AG10803 (cell line): ENCODE results near the gene NLGN3.

Experiments
- DNase-seq: peaks from one replicate; pipeline ENCODE4 v3.0.0; 2010; ENCODE audit warnings: low read depth
- H3K4me3 ChIP-seq: 2 replicates; pipeline ENCODE4 v1.5.1; 2011; ENCODE audit warnings: mild to moderate bottlenecking, low read length, control low read depth
- TF ChIP-seq, protein P1 (sequence below): conservative IDR thresholded peaks from 2 replicates; pipeline ENCODE4 v1.5.1; 2011; ENCODE audit warnings: mild to moderate bottlenecking, low read length, control low read depth, inconsistent platforms

Gene NLGN3

DNA sequence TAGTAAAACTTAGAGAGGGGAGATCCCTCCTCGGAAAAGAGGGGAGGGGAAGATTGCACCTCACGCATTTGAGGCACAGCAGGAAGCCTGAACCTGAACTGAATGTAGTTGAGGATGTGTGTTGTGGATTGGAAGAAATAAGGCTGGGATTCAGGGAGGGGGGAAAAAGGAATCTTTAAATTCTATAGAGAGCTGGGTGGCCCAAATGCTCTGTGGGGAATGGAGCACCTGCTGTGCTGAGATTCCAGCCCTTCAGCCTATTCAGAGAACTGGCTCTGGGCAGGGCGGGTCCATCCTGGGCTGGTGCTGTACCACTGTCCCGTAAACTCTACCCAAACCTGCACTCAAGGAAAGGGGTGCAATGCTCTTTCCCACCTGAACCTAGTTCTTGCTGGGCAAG, 44.9 kb upstream of the NLGN3 start:
- DNase-seq = no peak
- no peak overlapping the region for H3K4me3 ChIP-seq
- TF ChIP-seq, protein P1, sequence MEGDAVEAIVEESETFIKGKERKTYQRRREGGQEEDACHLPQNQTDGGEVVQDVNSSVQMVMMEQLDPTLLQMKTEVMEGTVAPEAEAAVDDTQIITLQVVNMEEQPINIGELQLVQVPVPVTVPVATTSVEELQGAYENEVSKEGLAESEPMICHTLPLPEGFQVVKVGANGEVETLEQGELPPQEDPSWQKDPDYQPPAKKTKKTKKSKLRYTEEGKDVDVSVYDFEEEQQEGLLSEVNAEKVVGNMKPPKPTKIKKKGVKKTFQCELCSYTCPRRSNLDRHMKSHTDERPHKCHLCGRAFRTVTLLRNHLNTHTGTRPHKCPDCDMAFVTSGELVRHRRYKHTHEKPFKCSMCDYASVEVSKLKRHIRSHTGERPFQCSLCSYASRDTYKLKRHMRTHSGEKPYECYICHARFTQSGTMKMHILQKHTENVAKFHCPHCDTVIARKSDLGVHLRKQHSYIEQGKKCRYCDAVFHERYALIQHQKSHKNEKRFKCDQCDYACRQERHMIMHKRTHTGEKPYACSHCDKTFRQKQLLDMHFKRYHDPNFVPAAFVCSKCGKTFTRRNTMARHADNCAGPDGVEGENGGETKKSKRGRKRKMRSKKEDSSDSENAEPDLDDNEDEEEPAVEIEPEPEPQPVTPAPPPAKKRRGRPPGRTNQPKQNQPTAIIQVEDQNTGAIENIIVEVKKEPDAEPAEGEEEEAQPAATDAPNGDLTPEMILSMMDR = no peak

DNA sequence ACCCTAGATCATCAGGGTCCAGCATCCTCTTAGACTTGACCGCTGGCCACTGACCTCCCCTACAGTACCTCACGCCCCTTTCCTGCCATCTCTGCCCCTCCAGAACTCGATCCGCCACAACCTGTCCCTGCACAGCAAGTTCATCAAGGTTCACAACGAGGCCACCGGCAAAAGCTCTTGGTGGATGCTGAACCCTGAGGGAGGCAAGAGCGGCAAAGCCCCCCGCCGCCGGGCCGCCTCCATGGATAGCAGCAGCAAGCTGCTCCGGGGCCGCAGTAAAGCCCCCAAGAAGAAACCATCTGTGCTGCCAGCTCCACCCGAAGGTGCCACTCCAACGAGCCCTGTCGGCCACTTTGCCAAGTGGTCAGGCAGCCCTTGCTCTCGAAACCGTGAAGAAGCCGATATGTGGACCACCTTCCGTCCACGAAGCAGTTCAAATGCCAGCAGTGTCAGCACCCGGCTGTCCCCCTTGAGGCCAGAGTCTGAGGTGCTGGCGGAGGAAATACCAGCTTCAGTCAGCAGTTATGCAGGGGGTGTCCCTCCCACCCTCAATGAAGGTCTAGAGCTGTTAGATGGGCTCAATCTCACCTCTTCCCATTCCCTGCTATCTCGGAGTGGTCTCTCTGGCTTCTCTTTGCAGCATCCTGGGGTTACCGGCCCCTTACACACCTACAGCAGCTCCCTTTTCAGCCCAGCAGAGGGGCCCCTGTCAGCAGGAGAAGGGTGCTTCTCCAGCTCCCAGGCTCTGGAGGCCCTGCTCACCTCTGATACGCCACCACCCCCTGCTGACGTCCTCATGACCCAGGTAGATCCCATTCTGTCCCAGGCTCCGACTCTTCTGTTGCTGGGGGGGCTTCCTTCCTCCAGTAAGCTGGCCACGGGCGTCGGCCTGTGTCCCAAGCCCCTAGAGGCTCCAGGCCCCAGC, 43.8 kb upstream of the NLGN3 start:
- no peak overlapping the region for H3K4me3 ChIP-seq
- no peak for DNase-seq
- TF ChIP-seq, protein P1 = no peak

DNA sequence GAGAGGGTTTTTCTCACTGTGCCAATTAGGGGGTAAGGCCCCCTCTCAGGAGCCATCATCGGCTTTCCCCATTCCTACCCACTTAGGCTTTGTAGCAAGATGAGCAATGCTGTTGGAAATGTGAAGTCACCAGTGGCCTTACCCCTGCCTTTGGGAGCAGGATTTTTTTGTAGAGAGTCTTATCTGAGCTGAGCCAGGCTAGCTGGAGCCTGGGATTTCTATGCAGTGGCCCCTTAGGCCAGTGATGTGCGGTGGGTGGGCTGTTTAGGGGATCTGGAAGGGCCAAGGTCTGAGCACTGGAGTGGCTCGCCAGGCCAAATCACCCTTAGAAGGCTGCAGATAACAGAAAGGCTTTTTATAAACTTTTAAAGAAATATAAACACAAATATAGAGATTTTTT, 42.3 kb upstream of the NLGN3 start:
- TF ChIP-seq, protein P1 = no peak
- no peak for DNase-seq
- no peak overlapping the region for H3K4me3 ChIP-seq

DNA sequence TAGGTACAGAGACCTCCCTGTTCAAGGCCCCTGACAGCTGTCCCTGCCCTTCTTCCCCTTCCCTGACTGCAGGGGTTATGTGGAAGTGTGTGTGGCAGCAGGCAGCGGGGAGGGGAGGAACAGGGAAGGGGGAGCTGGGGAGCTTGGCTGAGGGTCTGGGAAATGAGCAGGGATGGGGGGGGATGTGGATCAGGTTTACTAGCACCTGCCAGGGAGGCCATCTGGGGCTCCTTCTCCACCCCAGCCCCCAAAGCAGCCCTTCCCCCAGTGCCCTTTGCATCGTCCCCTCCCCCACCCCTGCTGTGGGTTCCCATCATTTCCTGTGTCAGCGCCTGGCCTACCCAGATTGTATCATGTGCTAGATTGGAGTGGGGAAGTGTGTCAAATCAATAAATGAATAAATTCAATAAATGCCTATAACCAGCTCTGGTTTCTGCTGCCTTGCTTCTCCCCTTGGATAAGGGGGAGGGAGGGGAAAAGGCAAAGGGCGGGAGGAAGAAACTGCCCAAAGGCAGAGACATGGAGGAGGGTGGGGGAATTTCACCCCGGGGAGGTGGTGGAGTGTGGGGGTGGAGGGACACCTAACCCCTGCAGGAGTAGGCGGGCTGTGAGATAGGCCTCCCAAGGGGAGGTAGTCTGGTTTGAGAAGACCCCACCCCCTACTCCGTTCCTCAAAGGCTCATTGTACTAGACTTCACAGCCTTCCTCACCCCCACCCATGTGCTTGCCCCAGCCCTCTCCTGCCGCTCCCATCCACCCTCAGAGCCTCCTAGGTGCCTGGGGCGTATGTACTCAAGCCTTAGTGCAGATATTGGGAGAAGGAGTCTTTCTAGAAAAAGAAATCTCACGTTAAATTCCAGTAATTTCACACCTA, 41.3 kb upstream of the NLGN3 start:
- TF ChIP-seq, protein P1 = no peak
- no peak overlapping the region for H3K4me3 ChIP-seq
- DNase-seq = no peak

DNA sequence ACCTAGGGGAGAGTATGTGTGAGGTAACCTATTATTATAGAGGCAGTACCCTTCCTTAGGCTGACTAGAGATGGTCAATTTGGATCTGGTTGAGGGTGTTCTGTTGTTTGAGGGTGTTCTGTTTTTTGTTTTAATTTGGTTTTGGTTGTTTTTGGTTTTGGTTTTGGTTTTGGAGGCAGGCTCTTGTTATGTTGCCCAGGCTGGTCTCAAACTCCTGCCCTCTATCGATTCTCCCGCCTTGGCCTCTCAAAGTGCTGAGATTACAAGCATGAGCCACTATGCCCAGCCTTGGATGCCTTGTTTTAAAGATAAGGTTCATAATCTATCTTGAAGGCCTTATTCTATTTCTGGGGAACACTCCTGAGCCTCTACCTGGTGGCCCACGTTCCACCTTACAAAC, 39.0 kb upstream of the NLGN3 start:
- no peak overlapping the region for H3K4me3 ChIP-seq
- TF ChIP-seq, protein P1 = no peak
- no peak for DNase-seq

DNA sequence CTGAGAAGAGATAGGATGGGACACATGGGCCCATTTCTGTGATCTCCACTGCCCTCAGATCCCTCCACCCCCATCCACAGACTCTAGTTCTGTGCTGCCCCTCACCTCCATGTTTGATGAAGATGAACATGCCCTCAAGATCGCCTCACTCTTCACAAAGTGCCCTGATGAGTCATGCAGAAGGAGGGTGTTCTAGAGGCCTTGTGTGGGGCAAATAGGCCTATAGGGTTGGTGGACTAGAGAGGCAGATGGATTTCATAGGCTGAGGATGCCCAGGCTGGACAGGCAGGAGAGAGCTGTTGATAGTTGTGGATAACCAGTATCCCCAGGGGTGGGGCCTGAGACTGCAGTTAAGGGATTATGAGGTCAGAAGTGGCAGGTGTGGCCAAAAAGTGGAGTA, 38.2 kb upstream of the NLGN3 start, which contains the start of gene CXorf65:
Gene CXorf65 (minus strand): TSS at position 314 of the 400 bp plus-strand sequence. CDS start 184 bp downstream, at position 130.
- no peak within 1 kb of the TSS for H3K4me3 ChIP-seq
- DNase-seq = no peak
- TF ChIP-seq, protein P1 = no peak
